Dedifferentiated amniotic fluid mesenchymal stem cell (primary cell): Measurements from ENCODE around the gene VSIG2.

Source experiments
- DNase-seq: peaks from one replicate; pipeline ENCODE4 v3.0.0-alpha.2; 2016; ENCODE audit errors: extremely low spot score

Gene VSIG2

DNA sequence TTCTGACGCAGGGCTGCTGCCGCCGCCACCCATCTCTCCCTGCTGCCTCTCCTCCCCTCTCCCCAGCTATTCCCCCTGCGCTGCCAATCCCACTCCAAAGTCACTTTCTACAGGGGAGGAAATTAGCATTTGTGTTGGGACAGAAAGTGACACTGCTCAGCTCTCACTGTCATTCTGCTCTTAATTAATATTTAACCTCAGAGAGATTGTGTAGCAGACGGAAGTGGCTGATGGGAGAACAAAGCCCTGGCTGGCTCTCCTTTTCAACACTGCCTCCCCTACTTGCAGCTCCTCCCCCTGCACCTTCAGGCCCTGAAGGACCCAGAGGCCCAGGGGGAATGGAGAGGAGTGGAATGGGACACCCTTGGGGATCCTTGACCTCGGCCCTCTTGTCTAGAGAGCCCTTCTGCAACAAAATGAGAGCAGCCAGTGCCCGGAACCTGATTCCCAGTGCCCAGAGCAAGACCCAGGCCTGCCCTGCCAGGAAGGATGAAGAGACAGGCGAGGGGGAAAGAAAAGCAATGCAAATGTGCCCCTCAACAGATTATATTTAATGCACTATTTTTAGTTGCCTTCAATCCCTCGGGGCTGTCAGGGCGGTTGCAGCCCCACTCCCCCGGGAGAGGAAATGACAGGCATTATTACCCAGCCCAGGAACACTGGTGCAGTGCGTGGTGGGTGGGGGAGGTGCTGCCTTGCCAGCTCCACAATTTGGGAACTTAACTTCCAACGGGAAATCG lies 26.9 kb downstream of the VSIG2 start:
- DNase-seq = no peak

DNA sequence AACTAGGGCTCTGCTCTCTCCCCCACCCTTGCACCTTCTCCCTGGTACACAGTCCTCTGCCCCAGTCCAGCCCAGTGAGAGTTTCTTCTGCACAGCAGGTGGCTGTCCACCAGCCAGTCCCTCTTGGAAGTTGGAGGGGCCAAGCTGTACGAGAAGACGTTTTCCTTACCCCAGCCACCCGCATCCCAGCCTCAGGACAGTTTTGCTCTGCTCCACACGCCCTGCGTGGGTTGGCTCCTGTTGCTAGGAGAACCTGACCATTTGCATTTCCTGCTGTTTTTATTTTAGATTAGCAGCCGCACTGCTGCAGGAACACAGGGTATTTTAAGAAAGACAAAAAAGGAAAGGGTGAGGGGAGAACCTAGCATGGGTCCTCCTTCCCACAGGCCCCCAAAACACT lies 29.9 kb downstream of the VSIG2 start:
- DNase-seq = no peak

DNA sequence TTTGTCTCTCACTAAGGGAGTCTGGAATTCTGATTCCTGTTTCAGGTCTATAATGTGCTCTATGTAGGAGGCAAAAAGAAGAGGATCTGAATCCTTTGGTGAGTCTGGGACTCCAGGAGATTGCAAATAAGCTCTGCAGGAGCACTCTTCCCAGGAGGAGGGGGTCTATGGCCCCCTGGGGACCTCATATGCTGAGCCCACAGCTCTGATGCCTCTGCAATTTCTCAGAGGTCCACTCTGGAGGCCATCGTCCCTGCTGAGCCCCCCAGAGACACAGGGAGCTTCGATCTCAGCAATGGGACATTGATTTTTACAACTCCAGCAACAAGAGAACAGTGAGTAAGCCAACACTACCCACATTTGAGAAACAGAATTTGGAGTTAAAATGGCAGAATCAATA lies 32.5 kb downstream of the VSIG2 start:
- DNase-seq = no peak

DNA sequence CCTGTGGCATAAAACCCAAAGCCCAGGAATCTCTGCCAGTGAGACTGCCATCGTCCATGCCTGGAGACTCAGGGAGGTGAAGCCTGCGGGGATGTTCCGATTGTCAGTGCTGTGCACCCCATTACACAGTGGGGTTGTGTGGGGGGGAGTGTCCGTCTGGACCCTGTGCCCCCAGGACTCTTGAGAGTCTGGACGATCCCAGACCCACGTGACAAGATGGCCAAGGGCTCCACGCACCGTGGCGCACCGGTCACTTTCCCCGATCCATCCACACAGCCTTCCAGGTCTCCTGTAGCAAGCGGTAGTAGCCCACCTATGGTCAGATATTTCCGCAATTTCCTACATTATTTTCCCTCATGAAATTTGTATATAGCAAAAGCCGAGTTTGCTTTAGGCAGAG lies 33.3 kb downstream of the VSIG2 start:
- DNase-seq = no peak

DNA sequence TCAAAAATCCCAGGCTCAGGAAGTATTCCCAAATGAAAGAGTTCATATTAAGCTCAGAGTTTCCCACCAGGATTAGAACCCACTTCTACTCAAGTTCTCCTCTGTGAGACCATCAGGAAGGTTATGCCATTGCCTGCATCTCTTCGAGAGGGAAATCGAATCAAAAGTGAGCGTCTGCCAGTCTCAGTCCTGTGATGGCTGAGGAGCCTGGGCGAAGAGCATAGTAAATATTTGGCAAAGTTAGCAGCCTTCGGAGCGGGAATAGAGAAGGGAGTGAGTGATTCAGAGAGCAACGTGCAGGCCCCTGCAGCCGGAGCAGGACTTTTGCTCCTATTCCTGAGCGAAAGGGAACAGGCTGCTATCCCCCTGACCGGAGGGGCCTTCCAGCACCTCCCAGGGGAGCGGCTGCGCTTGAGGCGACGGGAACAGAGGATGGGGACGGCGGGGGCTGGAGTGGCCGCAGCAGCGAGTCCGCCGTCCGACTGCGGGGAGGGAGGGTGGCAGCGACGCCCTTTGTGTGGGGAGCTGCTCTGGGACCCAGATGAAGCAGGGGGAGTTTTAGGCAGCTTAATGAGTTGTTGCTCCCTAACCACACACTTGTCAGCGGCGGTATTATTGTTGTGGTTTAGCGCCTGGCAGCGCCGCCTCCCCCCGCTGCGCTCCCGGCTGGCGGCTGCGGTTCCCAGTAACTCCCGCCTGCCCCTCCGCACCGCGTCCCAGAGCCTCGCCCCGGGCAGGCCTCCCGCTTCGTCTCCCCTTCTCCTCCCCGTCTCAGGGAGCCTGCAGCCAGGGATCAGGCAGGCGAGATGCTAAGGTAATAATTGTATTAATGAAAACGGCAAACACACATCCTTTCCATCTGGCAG lies 34.0 kb downstream of the VSIG2 start:
- DNase-seq = no peak

DNA sequence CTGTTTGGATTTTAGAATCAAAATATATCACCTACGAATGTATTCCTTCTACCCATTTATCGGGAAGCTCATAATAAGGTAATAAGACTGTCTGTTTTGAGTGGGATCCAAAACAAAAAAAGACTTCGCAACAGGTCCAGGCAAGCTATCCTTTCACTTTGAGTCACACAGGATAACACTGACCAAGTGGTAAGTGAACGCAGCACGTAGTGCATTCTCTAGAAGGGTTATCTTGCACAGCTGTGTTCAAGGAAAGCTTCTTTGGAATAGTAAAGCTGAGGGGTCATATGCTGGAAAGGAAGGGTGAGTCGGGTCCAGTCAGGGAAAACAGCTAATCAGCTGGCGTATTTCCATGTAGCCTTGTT lies 34.7 kb downstream of the VSIG2 start:
- no peak for DNase-seq

DNA sequence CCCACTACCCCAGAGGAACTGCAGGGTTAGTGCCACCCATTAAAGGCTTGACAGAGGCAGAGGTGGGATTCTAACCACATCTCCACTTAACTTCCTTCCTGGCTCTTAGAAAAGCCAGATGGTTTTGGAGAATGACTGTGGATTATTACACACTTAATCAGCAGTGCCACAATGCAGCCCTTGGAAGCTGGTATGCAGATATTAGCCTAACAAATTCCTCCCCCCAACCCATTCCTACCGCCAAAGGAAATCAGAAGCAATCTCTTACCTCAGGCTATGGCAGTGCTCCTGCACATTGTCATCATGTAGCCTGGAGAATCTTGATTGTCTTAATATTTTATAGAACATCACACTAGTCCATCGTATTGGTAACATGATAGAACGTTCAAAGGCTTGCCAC lies 35.5 kb downstream of the VSIG2 start:
- no peak for DNase-seq

DNA sequence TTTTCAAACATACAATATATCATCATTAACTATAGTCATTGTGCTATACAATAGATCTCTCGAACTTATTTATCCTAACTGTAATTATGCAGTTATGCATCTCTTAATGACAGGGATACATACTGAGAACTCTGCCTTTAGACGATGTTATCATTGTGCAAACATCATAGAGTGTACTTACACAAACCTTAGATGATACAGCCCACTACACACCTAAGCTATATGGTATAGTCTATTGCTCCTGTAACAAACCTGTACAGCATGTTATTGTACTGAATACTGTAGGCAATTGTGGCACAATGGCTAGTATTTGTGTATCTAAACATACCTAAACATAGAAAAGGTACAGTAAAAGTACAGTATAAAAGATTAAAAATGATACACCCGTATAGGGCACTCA lies 39.7 kb downstream of the VSIG2 start:
- DNase-seq = no peak

DNA sequence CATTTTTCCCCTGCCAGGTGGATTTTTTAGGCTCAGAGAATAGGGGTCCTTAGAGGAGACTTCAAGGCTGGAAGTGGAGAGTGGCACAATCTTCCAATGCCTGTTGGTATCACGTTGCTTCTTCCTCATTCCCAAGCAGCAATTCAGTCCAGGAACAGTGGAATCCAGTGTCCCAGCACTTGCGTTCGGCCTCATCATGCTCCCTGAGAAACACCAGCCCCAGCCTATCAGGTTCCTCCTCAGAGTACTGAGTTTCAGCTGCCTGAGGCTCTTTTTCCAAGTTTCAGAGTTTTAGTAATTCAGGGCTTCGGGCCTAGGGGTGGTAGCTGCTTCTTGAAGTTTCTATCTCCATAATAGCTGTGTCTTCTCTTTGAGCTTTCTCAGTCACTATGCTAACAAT lies 44.2 kb downstream of the VSIG2 start:
- DNase-seq = no peak

DNA sequence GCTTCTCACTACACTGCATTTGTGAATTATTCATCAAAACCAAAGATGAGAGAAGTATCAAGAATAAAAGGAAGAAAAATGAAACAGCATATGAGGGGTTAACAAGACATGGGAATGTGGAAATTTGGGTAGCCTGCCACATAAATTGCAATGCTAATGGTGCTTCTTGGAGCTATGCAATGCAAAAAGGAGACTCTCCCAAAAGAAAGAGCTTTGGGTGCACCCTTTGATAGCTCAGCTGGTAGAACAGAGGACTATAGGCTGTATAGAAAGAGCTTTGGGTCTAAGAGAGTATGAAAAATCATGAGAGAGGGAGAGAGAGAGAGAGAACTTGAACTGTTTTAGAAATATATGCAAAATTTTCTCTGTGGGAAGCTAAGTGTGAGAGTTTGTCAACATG lies 52.0 kb downstream of the VSIG2 start:
- DNase-seq = no peak

DNA sequence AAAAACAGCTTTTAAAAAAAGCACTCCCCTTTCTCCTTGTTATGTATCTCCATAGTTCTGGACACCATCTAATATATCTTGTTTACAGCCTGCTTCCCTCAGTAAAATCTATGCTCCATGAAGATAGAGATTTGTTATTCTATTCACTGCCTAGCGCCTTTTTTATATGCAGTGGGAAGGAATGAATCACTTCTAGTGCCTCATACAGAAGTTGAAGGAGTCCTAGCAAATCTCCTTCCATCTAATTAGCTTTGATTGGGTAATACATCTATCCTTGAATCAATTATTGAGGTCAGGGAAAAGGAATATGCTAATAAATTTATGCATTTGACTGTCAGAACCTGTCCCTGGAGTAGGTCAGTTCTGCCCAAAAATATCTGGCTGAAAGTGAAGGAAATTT lies 52.5 kb downstream of the VSIG2 start:
- DNase-seq = no peak
